Epithelial cell of prostate (primary cell): ENCODE measurements around the gene PHOX2A.
"Not testable (repeated sequence)": the region's sequence is repeated elsewhere in the genome, so short reads cannot be mapped to it uniquely, and the experiment has no call there.

Experiments used
- DNase-seq: peaks from one replicate; pipeline ENCODE4 v3.0.0-alpha.2; 2011; ENCODE audit warnings: low read depth, low spot score
- H3K27ac ChIP-seq: fragments of 450-650 bp; 2 replicates; pipeline ENCODE4 v1.5.1; 2017; ENCODE audit warnings: mild to moderate bottlenecking

The PHOX2A gene

GRCh38 chr11:72224564-72225410 lies 19.2 kb downstream of the PHOX2A start, which contains the start of gene INPPL1:
Gene INPPL1 (plus strand): TSS chr11:72224767. CDS start chr11:72224985, 218 bp downstream.
- DNase-seq: no peak
- H3K27ac ChIP-seq: peak within 1 kb of the TSS; percentile 83

GRCh38 chr11:72223615-72224563 lies 20.1 kb downstream of the PHOX2A start:
- DNase-seq: no peak
- H3K27ac ChIP-seq: peak overlapping the region; percentile 83

- no peak for DNase-seq
- H3K27ac ChIP-seq: peak overlapping the region; percentile 83
These were observed 20.9 kb downstream of the PHOX2A start for GRCh38 chr11:72222907-72223614.

GRCh38 chr11:72222106-72222891 lies 21.7 kb downstream of the PHOX2A start:
- no peak for DNase-seq
- H3K27ac ChIP-seq: peak overlapping the region; percentile 83

GRCh38 chr11:72221386-72222075 lies 22.4 kb downstream of the PHOX2A start:
- no peak overlapping the region for H3K27ac ChIP-seq
- DNase-seq: no peak

GRCh38 chr11:72220696-72221363 lies 23.1 kb downstream of the PHOX2A start:
- no peak overlapping the region for H3K27ac ChIP-seq
- no peak for DNase-seq

- DNase-seq: no peak
- no peak overlapping the region for H3K27ac ChIP-seq
These were observed 25.7 kb downstream of the PHOX2A start for GRCh38 chr11:72218251-72218745.

- no peak overlapping the region for H3K27ac ChIP-seq
- DNase-seq: no peak
These were observed 26.1 kb downstream of the PHOX2A start for GRCh38 chr11:72217841-72218240.

- DNase-seq: no peak
These were observed 27.3 kb downstream of the PHOX2A start, which contains the start of gene FOLR2 for GRCh38 chr11:72216638-72217037. Gene FOLR2 (plus strand): TSS chr11:72216794. CDS start chr11:72218585, 1,791 bp downstream.

GRCh38 chr11:72209101-72209500 lies 34.9 kb downstream of the PHOX2A start:
- DNase-seq: no peak
- no peak overlapping the region for H3K27ac ChIP-seq

More at GRCh38 chr11:72216638-72217037, 27.3 kb downstream of the PHOX2A start, which contains the start of gene FOLR2:
- no peak within 1 kb of the TSS for H3K27ac ChIP-seq

- no peak overlapping the region for H3K27ac ChIP-seq
- no peak for DNase-seq
These were observed 35.7 kb downstream of the PHOX2A start for GRCh38 chr11:72208281-72208680.

- H3K27ac ChIP-seq, DNase-seq: not testable (repeated sequence)
These were observed 37.2 kb downstream of the PHOX2A start for GRCh38 chr11:72206794-72207193.

GRCh38 chr11:72204886-72205285 lies 39.1 kb downstream of the PHOX2A start:
- DNase-seq: no peak
- no peak overlapping the region for H3K27ac ChIP-seq

- DNase-seq: no peak
These were observed 40.8 kb downstream of the PHOX2A start for GRCh38 chr11:72203163-72203562.

GRCh38 chr11:72202571-72202970 lies 41.4 kb downstream of the PHOX2A start:
- H3K27ac ChIP-seq: no peak overlapping the region
- no peak for DNase-seq

More at GRCh38 chr11:72203163-72203562, 40.8 kb downstream of the PHOX2A start:
- no peak overlapping the region for H3K27ac ChIP-seq

- not testable (repeated sequence) for H3K27ac ChIP-seq, DNase-seq
These were observed 42.5 kb downstream of the PHOX2A start for GRCh38 chr11:72201445-72201844.

- no peak overlapping the region for H3K27ac ChIP-seq
- no peak for DNase-seq
These were observed 48.3 kb downstream of the PHOX2A start for GRCh38 chr11:72195518-72196270.
